ENCODE measurements around the gene PCDHGB1.

The PCDHGB1 gene

GRCh38 chr5:141383345-141383744 is 33.4 kb downstream of the PCDHGB1 start:
- DNase-seq (ENCODE audit: low read depth), result no peak
- TF ChIP-seq CTCF (conservative IDR thresholded peaks at IDR 0.05; ENCODE audit: control insufficient read depth, insufficient read depth, low read depth, low read length), result no peak
- H3K4me3 ChIP-seq (ENCODE audit: control insufficient read depth, low read depth, low read length), result peak overlapping the region; percentile 57

GRCh38 chr5:141384471-141385267 is 34.8 kb downstream of the PCDHGB1 start:
- TF ChIP-seq CTCF (conservative IDR thresholded peaks at IDR 0.05; ENCODE audit: control insufficient read depth, insufficient read depth, low read depth, low read length), result no peak
- no peak overlapping the region for H3K4me3 ChIP-seq (ENCODE audit: control insufficient read depth, low read depth, low read length)
- DNase-seq (ENCODE audit: low read depth), result no peak

GRCh38 chr5:141387557-141388311 is 37.8 kb downstream of the PCDHGB1 start, which contains the start of gene PCDHGB4:
PCDHGB4 (plus strand) TSS chr5:141387698; CDS start chr5:141387885, 187 bp downstream.
- DNase-seq (ENCODE audit: low read depth), result peak; percentile 55
- peak within 1 kb of the TSS; percentile 44 for H3K4me3 ChIP-seq (ENCODE audit: control insufficient read depth, low read depth, low read length)
- peak; percentile 55 for TF ChIP-seq CTCF (conservative IDR thresholded peaks at IDR 0.05; ENCODE audit: control insufficient read depth, insufficient read depth, low read depth, low read length)

GRCh38 chr5:141388661-141389060 is 38.8 kb downstream of the PCDHGB1 start:
- no peak for DNase-seq (ENCODE audit: low read depth)
- H3K4me3 ChIP-seq (ENCODE audit: control insufficient read depth, low read depth, low read length), result no peak overlapping the region
- no peak for TF ChIP-seq CTCF (conservative IDR thresholded peaks at IDR 0.05; ENCODE audit: control insufficient read depth, insufficient read depth, low read depth, low read length)

GRCh38 chr5:141389153-141390042 is 39.5 kb downstream of the PCDHGB1 start:
- no peak for TF ChIP-seq CTCF (conservative IDR thresholded peaks at IDR 0.05; ENCODE audit: control insufficient read depth, insufficient read depth, low read depth, low read length)
- H3K4me3 ChIP-seq (ENCODE audit: control insufficient read depth, low read depth, low read length), result no peak overlapping the region
- no peak for DNase-seq (ENCODE audit: low read depth)

Measured in fibroblast of mammary gland (primary cell).